ENCODE data around the gene PRSS50.

PRSS50 gene

DNA sequence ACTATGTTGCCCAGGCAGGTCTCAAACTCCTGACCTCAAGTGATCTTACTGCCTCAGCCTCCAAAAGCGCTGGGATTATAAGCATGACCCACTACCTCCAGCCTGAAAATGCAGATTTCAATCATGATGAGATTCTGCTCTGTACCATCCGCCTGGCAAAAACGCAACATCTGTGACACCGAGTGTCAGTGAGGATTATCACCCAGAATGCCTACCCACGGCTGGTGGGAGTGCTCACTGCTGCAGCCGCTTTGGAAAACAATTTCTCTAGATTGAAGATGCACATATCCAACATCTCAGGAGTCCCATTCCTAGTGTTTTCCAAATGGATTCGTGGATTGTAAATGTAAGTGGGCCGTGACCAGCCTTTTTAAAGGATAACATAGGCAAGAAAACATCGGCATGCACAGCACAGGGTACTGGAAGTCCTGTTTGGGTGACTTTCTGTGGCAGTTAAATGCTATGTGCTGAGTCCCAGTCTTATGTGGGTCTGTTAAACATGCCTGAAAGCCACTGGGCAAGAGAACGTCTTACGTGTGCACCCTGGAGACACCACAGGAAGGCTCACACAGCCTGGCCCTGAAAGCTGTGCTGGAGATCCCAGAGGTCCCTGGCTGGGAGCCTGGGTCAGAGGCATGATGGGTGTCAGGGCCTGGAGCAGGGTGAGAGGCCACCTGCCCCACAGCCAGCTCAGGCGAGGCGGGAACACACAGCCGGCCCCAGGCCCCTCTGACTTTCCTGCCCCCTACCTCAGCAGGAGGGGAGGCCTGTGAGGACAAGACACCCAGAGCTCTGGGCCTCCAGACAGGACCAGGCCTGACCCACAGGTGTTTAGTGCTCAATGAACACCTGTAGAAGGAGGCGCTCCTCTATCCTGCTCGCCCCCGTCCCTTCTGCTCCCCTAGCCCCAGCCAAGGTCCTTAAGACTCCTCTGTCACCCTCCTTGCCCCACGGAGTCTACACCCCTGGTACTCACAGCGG is 918 bp downstream of the PRSS50 start:
- no peak for TF ChIP-seq MAX (IDR thresholded peaks at IDR 0.05)

DNA sequence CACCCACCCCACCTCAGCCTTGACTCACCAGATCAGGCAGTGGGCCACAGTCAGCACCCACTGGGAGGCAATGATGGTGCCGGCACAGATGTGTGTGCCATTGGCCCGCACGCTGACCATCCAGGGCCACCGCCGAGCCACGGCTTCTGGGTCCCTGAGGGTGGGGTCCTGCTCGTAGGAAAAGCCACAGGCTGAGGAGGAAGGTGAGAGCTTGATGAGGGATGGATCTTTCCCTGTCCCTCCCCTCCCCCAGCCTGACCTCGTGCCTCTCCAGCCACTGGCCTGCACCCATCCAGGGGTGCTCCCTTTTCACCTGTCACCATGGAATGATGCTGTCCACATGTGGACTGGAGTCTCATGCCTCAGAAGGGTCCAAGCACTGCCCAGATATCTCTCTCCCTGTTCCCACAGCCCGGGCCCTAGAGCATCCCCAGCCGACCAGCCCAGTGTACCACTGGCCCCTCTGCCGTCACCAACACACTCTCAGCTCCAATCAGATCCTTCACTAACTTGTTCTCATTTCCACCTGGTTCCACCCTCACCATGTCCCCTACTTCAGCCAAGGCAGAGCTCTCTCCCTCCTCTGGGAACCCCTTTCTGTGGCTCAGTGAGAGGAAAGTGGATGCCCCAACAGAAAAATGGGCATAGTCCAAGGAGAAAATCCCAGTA is 2.0 kb downstream of the PRSS50 start:
- TF ChIP-seq CEBPB (IDR thresholded peaks at IDR 0.05) (no peak), TCF12 (IDR thresholded peaks at IDR 0.05; ENCODE audit: low read depth) (no peak), MAX (IDR thresholded peaks at IDR 0.05) (no peak), ZBTB7A (IDR thresholded peaks at IDR 0.05; ENCODE audit: low read depth) (no peak), CREB1 (IDR thresholded peaks at IDR 0.05; ENCODE audit: low read depth) (no peak), USF1 (IDR thresholded peaks at IDR 0.05) (no peak), FOXM1 (IDR thresholded peaks at IDR 0.05; ENCODE audit: borderline replicate concordance, low read depth) (no peak), TEAD4 (IDR thresholded peaks at IDR 0.05) (no peak), RAD21 (IDR thresholded peaks at IDR 0.05; ENCODE audit: low read depth) (no peak), EP300 (IDR thresholded peaks at IDR 0.05; ENCODE audit: borderline replicate concordance) (no peak), EGR1 (IDR thresholded peaks at IDR 0.05) (no peak), YY1 (IDR thresholded peaks at IDR 0.05; ENCODE audit: low read depth) (no peak), TAF1 (IDR thresholded peaks at IDR 0.05; ENCODE audit: low read depth) (no peak), NFIC (IDR thresholded peaks at IDR 0.05) (no peak), REST (IDR thresholded peaks at IDR 0.05; ENCODE audit: low read depth) (no peak)

- no peak for TF ChIP-seq FOXM1 (IDR thresholded peaks at IDR 0.05; ENCODE audit: borderline replicate concordance, low read depth)
- no peak for TF ChIP-seq RAD21 (IDR thresholded peaks at IDR 0.05; ENCODE audit: low read depth)
- no peak for TF ChIP-seq ZBTB7A (IDR thresholded peaks at IDR 0.05; ENCODE audit: low read depth)
- TF ChIP-seq USF1 (IDR thresholded peaks at IDR 0.05) = no peak
- no peak for TF ChIP-seq CEBPB (IDR thresholded peaks at IDR 0.05)
- no peak for TF ChIP-seq CREB1 (IDR thresholded peaks at IDR 0.05; ENCODE audit: low read depth)
- no peak for TF ChIP-seq TCF12 (IDR thresholded peaks at IDR 0.05; ENCODE audit: low read depth)
- TF ChIP-seq TEAD4 (IDR thresholded peaks at IDR 0.05) = no peak
- no peak for TF ChIP-seq NFIC (IDR thresholded peaks at IDR 0.05)
- no peak for TF ChIP-seq REST (IDR thresholded peaks at IDR 0.05; ENCODE audit: low read depth)
- TF ChIP-seq MAX (IDR thresholded peaks at IDR 0.05) = no peak
- no peak for TF ChIP-seq YY1 (IDR thresholded peaks at IDR 0.05; ENCODE audit: low read depth)
- TF ChIP-seq EGR1 (IDR thresholded peaks at IDR 0.05) = no peak
- TF ChIP-seq TAF1 (IDR thresholded peaks at IDR 0.05; ENCODE audit: low read depth) = no peak
- no peak for TF ChIP-seq EP300 (IDR thresholded peaks at IDR 0.05; ENCODE audit: borderline replicate concordance)
These were observed 2.8 kb downstream of the PRSS50 start for GRCh38 chr3:46714728-46715506.

DNA sequence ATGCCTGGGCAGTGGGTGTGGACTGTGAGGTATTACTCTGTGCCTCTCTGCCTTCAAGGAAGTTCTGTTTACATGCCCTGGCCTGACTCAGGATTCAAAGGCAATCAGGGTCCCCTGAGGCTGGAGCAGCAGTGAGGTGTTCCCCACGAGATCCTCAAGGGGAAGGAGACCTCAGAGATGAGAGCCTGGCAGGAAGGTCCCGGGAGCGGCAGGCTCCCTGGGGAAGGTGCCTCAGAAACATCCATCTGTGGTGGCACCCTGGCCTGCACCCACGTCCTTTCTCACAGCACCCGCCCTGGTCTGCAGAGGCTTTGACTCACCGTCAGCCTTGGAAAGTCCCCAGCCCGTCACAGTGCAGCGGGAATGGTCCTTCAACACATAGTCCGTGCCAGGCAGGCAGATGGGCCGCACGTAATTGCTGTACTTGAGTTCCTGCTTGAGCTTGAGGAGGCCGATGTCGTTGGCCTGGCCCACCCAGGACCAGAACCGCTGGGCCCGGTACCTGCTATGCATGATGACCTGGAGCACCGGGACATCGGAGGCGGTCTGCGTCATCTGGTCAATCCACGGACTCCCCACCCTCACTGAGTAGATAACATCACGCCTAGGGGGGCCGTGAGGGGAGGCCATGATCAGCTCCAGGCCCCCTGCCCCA is 3.6 kb downstream of the PRSS50 start:
- TF ChIP-seq FOXM1 (IDR thresholded peaks at IDR 0.05; ENCODE audit: borderline replicate concordance, low read depth) (no peak), CREB1 (IDR thresholded peaks at IDR 0.05; ENCODE audit: low read depth) (no peak), YY1 (IDR thresholded peaks at IDR 0.05; ENCODE audit: low read depth) (no peak), MAX (IDR thresholded peaks at IDR 0.05) (no peak), CEBPB (IDR thresholded peaks at IDR 0.05) (no peak), TEAD4 (IDR thresholded peaks at IDR 0.05) (no peak), ZBTB7A (IDR thresholded peaks at IDR 0.05; ENCODE audit: low read depth) (no peak), USF1 (IDR thresholded peaks at IDR 0.05) (no peak), REST (IDR thresholded peaks at IDR 0.05; ENCODE audit: low read depth) (no peak), NFIC (IDR thresholded peaks at IDR 0.05) (no peak), EGR1 (IDR thresholded peaks at IDR 0.05) (no peak)

Data from Ishikawa (cell line).